GM19452 (cell line): ENCODE results near the gene ANAPC2.
A peak's percentile ranks its signal among the peaks of the same experiment; 100 is the strongest.

ENCODE experiments used
- ATAC-seq: cut with Tn5 transposase; IDR thresholded peaks from one replicate; pipeline ENCODE4 v1.9.1; 2021; ENCODE audit not compliant: unreplicated experiment

ANAPC2 gene

GRCh38 chr9:137188490-137189296 is at the start of gene ANAPC2, which contains the start of gene SSNA1:
Gene ANAPC2, minus strand, starts transcription at chr9:137188560. Its CDS starts 28 bp downstream, at chr9:137188532.
Gene SSNA1, plus strand, starts transcription at chr9:137188676. Its CDS starts 51 bp downstream, at chr9:137188727.
- ATAC-seq = peak; percentile 80

- no peak for ATAC-seq
Measured at GRCh38 chr9:137236936-137237421, 48.6 kb upstream of the ANAPC2 start.

GRCh38 chr9:137236238-137236935 is 48.0 kb upstream of the ANAPC2 start:
- ATAC-seq = no peak

GRCh38 chr9:137235424-137236237 is 47.3 kb upstream of the ANAPC2 start:
- no peak for ATAC-seq

- no peak for ATAC-seq
Measured at GRCh38 chr9:137234758-137235423, 46.5 kb upstream of the ANAPC2 start.

GRCh38 chr9:137234055-137234697 is 45.8 kb upstream of the ANAPC2 start:
- no peak for ATAC-seq

GRCh38 chr9:137233143-137233980 is 45.0 kb upstream of the ANAPC2 start:
- ATAC-seq = no peak

GRCh38 chr9:137232510-137232909 is 44.1 kb upstream of the ANAPC2 start:
- ATAC-seq = no peak

- ATAC-seq = no peak
Measured at GRCh38 chr9:137232101-137232500, 43.7 kb upstream of the ANAPC2 start.

GRCh38 chr9:137231372-137232039 is 43.1 kb upstream of the ANAPC2 start:
- ATAC-seq = no peak

GRCh38 chr9:137230705-137231371 is 42.5 kb upstream of the ANAPC2 start, which contains the start of gene SLC34A3:
Gene SLC34A3, plus strand, starts transcription at chr9:137230901. Its CDS starts 802 bp downstream, at chr9:137231703.
- no peak for ATAC-seq

GRCh38 chr9:137229903-137230704 is 41.7 kb upstream of the ANAPC2 start:
- ATAC-seq = no peak

- no peak for ATAC-seq
Measured at GRCh38 chr9:137228968-137229896, 40.9 kb upstream of the ANAPC2 start.

- ATAC-seq = no peak
Measured at GRCh38 chr9:137228506-137228967, 40.2 kb upstream of the ANAPC2 start.

GRCh38 chr9:137227853-137228505 is 39.6 kb upstream of the ANAPC2 start:
- no peak for ATAC-seq
